Body of pancreas (tissue), 4 donors: ENCODE results near the gene MLEC.

Experiments used
- POLR2A ChIP-seq, 3 donors: fragments of 450-650 bp; IDR thresholded peaks; one replicate each; pipeline ENCODE4 v1.6.1; 2016; ENCODE audit warnings: antibody characterized with exemption in 3 of 3, mild to moderate bottlenecking in 2 of 3
- TF ChIP-seq, protein P1 (sequence below), 7 experiments: fragments of 450-650 bp in 4 of 7; fragments of 200-600 bp in 3 of 7; sonication (generic) in 3 of 7; IDR thresholded peaks; one replicate each; pipeline ENCODE4 v1.5.1; 2016 to 2019; ENCODE audit warnings: antibody characterized with exemption in 7 of 7

GRCh38 chr12:120688527-120689071 is 1.6 kb downstream of the MLEC start:
- TF ChIP-seq, protein P1, sequence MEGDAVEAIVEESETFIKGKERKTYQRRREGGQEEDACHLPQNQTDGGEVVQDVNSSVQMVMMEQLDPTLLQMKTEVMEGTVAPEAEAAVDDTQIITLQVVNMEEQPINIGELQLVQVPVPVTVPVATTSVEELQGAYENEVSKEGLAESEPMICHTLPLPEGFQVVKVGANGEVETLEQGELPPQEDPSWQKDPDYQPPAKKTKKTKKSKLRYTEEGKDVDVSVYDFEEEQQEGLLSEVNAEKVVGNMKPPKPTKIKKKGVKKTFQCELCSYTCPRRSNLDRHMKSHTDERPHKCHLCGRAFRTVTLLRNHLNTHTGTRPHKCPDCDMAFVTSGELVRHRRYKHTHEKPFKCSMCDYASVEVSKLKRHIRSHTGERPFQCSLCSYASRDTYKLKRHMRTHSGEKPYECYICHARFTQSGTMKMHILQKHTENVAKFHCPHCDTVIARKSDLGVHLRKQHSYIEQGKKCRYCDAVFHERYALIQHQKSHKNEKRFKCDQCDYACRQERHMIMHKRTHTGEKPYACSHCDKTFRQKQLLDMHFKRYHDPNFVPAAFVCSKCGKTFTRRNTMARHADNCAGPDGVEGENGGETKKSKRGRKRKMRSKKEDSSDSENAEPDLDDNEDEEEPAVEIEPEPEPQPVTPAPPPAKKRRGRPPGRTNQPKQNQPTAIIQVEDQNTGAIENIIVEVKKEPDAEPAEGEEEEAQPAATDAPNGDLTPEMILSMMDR (IDR thresholded peaks at IDR 0.05), result no peak
- TF ChIP-seq POLR2A (IDR thresholded peaks at IDR 0.05), result no peak
